Measurements from ENCODE around the gene ELK4. TPM values are rescaled to one million over a fixed set of nuclear protein-coding genes. Genes with fewer than 3 reads are reported as not detected.
"Not testable (repeated sequence)": the region's sequence is repeated elsewhere in the genome, so short reads cannot be mapped to it uniquely, and the experiment has no call there.

Gene ELK4
- polyA plus RNA-seq, 1 of the 3 experiments (the other 2 are of a cell fraction): 2.6 TPM

- Histone ChIP-seq H3K27me3 (ENCODE audit: insufficient read depth) (no peaks in the 10 kb centered on the region), H3K27ac (ENCODE audit: low read depth in 2 of 2, low read length in 1 of 2) (no peak overlapping the region), H3K79me2 (ENCODE audit: insufficient read depth) (no peaks in the 10 kb centered on the region), H3K36me3 (replicated peaks in 1 of 2; ENCODE audit: control insufficient read depth in 1 of 2, insufficient read depth in 2 of 2, low read length in 1 of 2) (no peaks in the 10 kb centered on the region), H3K9me3 (no peaks in the 10 kb centered on the region), H3F3A (replicated peaks; ENCODE audit: insufficient read depth) (no peaks in the 10 kb centered on the region), H3K9ac (no peak overlapping the region), H2AFZ (ENCODE audit: low read depth) (no peak overlapping the region), H3K9me2 (no peaks in the 10 kb centered on the region), H3K4me1 (ENCODE audit: control insufficient read depth in 1 of 2, insufficient read depth in 2 of 2, low read depth in 1 of 2, low read length in 1 of 2) (no peaks in the 10 kb centered on the region; a peak in 1 of 4 replicates), H3K4me2 (no peak overlapping the region), H4K20me1 (ENCODE audit: insufficient read depth) (no peaks in the 10 kb centered on the region), H3K4me3 (ENCODE audit: low read depth in 2 of 2, low read length in 1 of 2) (no peak overlapping the region)
- no peak for DNase-seq
- ChIA-PET POLR2A (interaction anchor here (0.6 to 0.7 kb wide), 2 partner anchors 46 to 60 kb away, joined by 3 read pairs; no protein-coding TSS in a partner anchor), CTCF (interaction anchor here (1.6 to 8.3 kb wide), 3 partner anchors 19 to 113 kb away, joined by 8 to 67 read pairs (median 18); no protein-coding TSS in a partner anchor)
- WGBS (ENCODE audit: low lambda C conversion rate): 83% methylated on average over 9 of the region's 9 CpGs
- TF ChIP-seq, protein P1, sequence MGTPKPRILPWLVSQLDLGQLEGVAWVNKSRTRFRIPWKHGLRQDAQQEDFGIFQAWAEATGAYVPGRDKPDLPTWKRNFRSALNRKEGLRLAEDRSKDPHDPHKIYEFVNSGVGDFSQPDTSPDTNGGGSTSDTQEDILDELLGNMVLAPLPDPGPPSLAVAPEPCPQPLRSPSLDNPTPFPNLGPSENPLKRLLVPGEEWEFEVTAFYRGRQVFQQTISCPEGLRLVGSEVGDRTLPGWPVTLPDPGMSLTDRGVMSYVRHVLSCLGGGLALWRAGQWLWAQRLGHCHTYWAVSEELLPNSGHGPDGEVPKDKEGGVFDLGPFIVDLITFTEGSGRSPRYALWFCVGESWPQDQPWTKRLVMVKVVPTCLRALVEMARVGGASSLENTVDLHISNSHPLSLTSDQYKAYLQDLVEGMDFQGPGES (IDR thresholded peaks at IDR 0.05; ENCODE audit: low read depth, low read length): no peak
Measured at GRCh38 chr1:205637854-205638468, 6.2 kb upstream of the ELK4 start.

DNA sequence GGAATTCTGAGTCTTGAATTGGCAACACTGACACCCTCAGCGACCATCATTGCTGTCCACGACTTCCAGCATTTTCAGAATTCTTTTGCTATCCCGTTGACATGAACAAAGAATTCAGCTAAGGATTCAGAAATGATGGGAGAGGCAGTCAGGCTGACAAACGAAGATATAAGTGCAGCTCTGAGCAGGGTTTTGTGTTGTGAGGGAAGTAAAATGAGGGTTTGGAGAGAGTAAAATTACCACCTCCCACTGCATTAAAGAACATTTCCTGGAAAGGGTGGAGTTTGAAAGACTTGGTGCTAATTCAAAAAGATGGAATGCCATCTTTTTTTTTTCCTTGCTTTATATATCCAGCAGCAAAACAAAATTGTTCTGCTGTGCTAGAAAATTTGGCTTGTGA, 4.9 kb upstream of the ELK4 start:
- Histone ChIP-seq H3K9me2 (no peaks in the 10 kb centered on the region), H3F3A (replicated peaks; ENCODE audit: insufficient read depth) (peaks cover 5% of the 10 kb centered on the region), H3K9ac (no peak overlapping the region), H3K27ac (ENCODE audit: low read depth in 2 of 2, low read length in 1 of 2) (no peak overlapping the region; a peak in 1 of 4 replicates), H3K4me2 (no peak overlapping the region; the same call in 1 of the 2 replicates), H3K9me3 (no peaks in the 10 kb centered on the region), H3K79me2 (ENCODE audit: insufficient read depth) (no peaks in the 10 kb centered on the region), H3K4me3 (ENCODE audit: low read depth in 2 of 2, low read length in 1 of 2) (no peak overlapping the region), H3K27me3 (ENCODE audit: insufficient read depth) (no peaks in the 10 kb centered on the region), H3K36me3 (replicated peaks in 1 of 2; ENCODE audit: control insufficient read depth in 1 of 2, insufficient read depth in 2 of 2, low read length in 1 of 2) (no peaks in the 10 kb centered on the region), H4K20me1 (ENCODE audit: insufficient read depth) (no peaks in the 10 kb centered on the region), H3K4me1 (ENCODE audit: control insufficient read depth in 1 of 2, insufficient read depth in 2 of 2, low read depth in 1 of 2, low read length in 1 of 2) (peaks cover 0 to 2% of the 10 kb centered on the region in 2 experiments; a peak in 2 of 4 replicates), H2AFZ (ENCODE audit: low read depth) (no peak overlapping the region)
- no peak for TF ChIP-seq USF1 (IDR thresholded peaks at IDR 0.05; ENCODE audit: borderline replicate concordance, low read depth)
- TF ChIP-seq POLR2AphosphoS5 (IDR thresholded peaks at IDR 0.05; ENCODE audit: low read depth, low read length): no peak
- TF ChIP-seq FOXJ3 (CRISPR knock-in tag; IDR thresholded peaks at IDR 0.05): no peak
- TF ChIP-seq SIN3A (IDR thresholded peaks at IDR 0.05; ENCODE audit: borderline replicate concordance, low read depth, low read length): no peak
- no peak for TF ChIP-seq YY1 (IDR thresholded peaks at IDR 0.05; ENCODE audit: low read depth)
- TF ChIP-seq FOXM1 (IDR thresholded peaks at IDR 0.05; ENCODE audit: low read depth): no peak
- no peak for TF ChIP-seq REST (IDR thresholded peaks at IDR 0.05; ENCODE audit: low read depth, low read length)
- TF ChIP-seq USF2 (IDR thresholded peaks at IDR 0.05; ENCODE audit: borderline replicate concordance, low read depth, low read length): no peak
- no peak for TF ChIP-seq RFX5 (IDR thresholded peaks at IDR 0.05; ENCODE audit: low read length)
- no peak for DNase-seq
- ChIA-PET CTCF (interaction anchor here (1.1 to 8.3 kb wide), 5 partner anchors 20 to 112 kb away, joined by 5 to 67 read pairs (median 8); no protein-coding TSS in a partner anchor), POLR2A (no interaction called here)
- 51% methylated on average over 4 of the region's 4 CpGs for WGBS (ENCODE audit: low lambda C conversion rate)

DNA sequence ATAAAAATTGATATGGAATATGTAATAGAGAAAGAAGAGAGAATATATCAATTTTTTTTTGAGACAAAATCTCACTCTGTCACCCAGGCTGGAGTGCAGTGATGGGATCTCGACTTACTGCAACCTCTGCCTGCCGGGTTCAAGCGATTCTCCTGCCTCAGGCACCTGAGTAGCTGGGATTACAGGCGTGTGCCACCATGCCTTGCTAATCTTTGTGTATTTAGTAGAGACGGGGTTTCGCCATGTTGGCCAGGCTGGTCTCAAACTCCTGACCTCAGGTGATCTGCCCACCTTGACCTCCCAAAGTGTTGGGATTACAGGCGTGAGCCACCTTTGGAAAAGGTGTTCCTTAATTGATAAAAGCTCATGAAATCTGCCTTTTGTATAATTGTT, 4.3 kb upstream of the ELK4 start:
- H3K27me3 ChIP-seq (ENCODE audit: insufficient read depth); H3K36me3 ChIP-seq (replicated peaks in 1 of 2; ENCODE audit: control insufficient read depth in 1 of 2, insufficient read depth in 2 of 2, low read length in 1 of 2); H3F3A ChIP-seq (replicated peaks; ENCODE audit: insufficient read depth); H3K9me2 ChIP-seq; H4K20me1 ChIP-seq (ENCODE audit: insufficient read depth); H3K4me1 ChIP-seq (ENCODE audit: control insufficient read depth in 1 of 2, insufficient read depth in 2 of 2, low read depth in 1 of 2, low read length in 1 of 2); H3K9me3 ChIP-seq; H2AFZ ChIP-seq (ENCODE audit: low read depth); H3K4me2 ChIP-seq; H3K27ac ChIP-seq (ENCODE audit: low read depth in 2 of 2, low read length in 1 of 2); POLR2A ChIA-PET; H3K9ac ChIP-seq; H3K79me2 ChIP-seq (ENCODE audit: insufficient read depth); H3K4me3 ChIP-seq (ENCODE audit: low read depth in 2 of 2, low read length in 1 of 2); DNase-seq: not testable (repeated sequence)
- CTCF ChIA-PET: interaction anchor here (1.1 to 8.3 kb wide), 5 partner anchors 21 to 112 kb away, joined by 5 to 67 read pairs (median 8); no protein-coding TSS in a partner anchor
- 64% methylated on average over 7 of the region's 7 CpGs for WGBS (ENCODE audit: low lambda C conversion rate)

All from SK-N-SH (cell line).